Measurements from ENCODE around the gene SLC26A6.

DNA sequence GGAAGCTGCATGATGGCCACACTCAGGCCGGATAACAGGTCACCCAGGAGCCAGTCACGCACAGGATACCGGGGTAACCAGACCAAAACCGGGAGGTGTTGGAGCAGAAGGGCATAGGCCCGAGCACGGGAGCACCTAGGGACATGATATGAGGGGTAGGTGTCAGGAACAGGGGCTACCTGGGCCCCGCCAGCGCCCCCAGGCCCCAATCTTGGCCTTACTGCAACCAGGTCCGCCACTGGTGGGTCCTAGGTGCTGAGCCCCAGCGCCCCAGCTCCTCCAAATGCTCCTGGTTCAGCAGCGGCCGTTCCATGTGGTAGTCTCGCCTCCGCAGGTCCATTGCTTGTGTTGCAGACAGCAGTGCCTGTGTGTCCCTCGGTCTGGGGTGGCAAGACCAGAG lies 2.0 kb downstream of the SLC26A6 start:
- TF ChIP-seq, protein P1, sequence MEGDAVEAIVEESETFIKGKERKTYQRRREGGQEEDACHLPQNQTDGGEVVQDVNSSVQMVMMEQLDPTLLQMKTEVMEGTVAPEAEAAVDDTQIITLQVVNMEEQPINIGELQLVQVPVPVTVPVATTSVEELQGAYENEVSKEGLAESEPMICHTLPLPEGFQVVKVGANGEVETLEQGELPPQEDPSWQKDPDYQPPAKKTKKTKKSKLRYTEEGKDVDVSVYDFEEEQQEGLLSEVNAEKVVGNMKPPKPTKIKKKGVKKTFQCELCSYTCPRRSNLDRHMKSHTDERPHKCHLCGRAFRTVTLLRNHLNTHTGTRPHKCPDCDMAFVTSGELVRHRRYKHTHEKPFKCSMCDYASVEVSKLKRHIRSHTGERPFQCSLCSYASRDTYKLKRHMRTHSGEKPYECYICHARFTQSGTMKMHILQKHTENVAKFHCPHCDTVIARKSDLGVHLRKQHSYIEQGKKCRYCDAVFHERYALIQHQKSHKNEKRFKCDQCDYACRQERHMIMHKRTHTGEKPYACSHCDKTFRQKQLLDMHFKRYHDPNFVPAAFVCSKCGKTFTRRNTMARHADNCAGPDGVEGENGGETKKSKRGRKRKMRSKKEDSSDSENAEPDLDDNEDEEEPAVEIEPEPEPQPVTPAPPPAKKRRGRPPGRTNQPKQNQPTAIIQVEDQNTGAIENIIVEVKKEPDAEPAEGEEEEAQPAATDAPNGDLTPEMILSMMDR (IDR thresholded peaks at IDR 0.05 in 2 of 3, conservative IDR thresholded peaks at IDR 0.05 in 1 of 3; ENCODE audit: borderline replicate concordance in 1 of 3, insufficient read depth in 1 of 3, low read depth in 2 of 3, low read length in 2 of 3), result no peak
- no peak for TF ChIP-seq EZH2 (IDR thresholded peaks at IDR 0.05)
- no peak for TF ChIP-seq EGR1 (IDR thresholded peaks at IDR 0.05; ENCODE audit: low read depth)
- no peak for TF ChIP-seq TCF7L2 (IDR thresholded peaks at IDR 0.05; ENCODE audit: borderline replicate concordance, extremely low read depth, insufficient read depth, insufficient read length)
- TF ChIP-seq SP1 (IDR thresholded peaks at IDR 0.05; ENCODE audit: low read depth), result no peak
- TF ChIP-seq POLR2A (IDR thresholded peaks at IDR 0.05; ENCODE audit: borderline replicate concordance, extremely low read depth, insufficient read depth, insufficient read length), result no peak
- TF ChIP-seq, protein P2, sequence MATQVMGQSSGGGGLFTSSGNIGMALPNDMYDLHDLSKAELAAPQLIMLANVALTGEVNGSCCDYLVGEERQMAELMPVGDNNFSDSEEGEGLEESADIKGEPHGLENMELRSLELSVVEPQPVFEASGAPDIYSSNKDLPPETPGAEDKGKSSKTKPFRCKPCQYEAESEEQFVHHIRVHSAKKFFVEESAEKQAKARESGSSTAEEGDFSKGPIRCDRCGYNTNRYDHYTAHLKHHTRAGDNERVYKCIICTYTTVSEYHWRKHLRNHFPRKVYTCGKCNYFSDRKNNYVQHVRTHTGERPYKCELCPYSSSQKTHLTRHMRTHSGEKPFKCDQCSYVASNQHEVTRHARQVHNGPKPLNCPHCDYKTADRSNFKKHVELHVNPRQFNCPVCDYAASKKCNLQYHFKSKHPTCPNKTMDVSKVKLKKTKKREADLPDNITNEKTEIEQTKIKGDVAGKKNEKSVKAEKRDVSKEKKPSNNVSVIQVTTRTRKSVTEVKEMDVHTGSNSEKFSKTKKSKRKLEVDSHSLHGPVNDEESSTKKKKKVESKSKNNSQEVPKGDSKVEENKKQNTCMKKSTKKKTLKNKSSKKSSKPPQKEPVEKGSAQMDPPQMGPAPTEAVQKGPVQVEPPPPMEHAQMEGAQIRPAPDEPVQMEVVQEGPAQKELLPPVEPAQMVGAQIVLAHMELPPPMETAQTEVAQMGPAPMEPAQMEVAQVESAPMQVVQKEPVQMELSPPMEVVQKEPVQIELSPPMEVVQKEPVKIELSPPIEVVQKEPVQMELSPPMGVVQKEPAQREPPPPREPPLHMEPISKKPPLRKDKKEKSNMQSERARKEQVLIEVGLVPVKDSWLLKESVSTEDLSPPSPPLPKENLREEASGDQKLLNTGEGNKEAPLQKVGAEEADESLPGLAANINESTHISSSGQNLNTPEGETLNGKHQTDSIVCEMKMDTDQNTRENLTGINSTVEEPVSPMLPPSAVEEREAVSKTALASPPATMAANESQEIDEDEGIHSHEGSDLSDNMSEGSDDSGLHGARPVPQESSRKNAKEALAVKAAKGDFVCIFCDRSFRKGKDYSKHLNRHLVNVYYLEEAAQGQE (IDR thresholded peaks at IDR 0.05; ENCODE audit: low read depth), result no peak
- TF ChIP-seq ELF1 (IDR thresholded peaks at IDR 0.05; ENCODE audit: borderline replicate concordance, low read depth), result no peak
- TF ChIP-seq JUND (IDR thresholded peaks at IDR 0.05), result no peak
- no peak for TF ChIP-seq POLR2AphosphoS5 (IDR thresholded peaks at IDR 0.05; ENCODE audit: low read depth, low read length)
- no peak for TF ChIP-seq EZH2phosphoT487 (IDR thresholded peaks at IDR 0.05; ENCODE audit: borderline replicate concordance)
- no peak for TF ChIP-seq SRF (IDR thresholded peaks at IDR 0.05; ENCODE audit: low read depth)
